Activated T-helper 17 cell treated with anti-CD3 and anti-CD28 coated beads, Interleukin-2, amount 50 U/mL, for 72 hours (primary cell): ENCODE data around the gene ZRANB2. TPM values are rescaled to one million over a fixed set of nuclear protein-coding genes. Genes with fewer than 3 reads are reported as not detected.

Experiments
- ATAC-seq: fragments of 150-1000 bp; cut with Tn5 transposase; replicated peaks from 2 replicates; pipeline ENCODE4 v1.10.0; 2021; ENCODE audit warnings: mild to moderate bottlenecking, moderate library complexity
- H3K27ac Mint-ChIP-seq: one replicate; pipeline ENCODE4 v1.8.0; 2022; ENCODE audit warnings: mixed read lengths
- H3K27me3 Mint-ChIP-seq: one replicate; pipeline ENCODE4 v1.8.0; 2022; ENCODE audit warnings: mixed read lengths
- H3K36me3 Mint-ChIP-seq: one replicate; pipeline ENCODE4 v1.8.0; 2022; ENCODE audit warnings: low read depth, mild to moderate bottlenecking, mixed read lengths
- H3K4me1 Mint-ChIP-seq: one replicate; pipeline ENCODE4 v1.8.0; 2022; ENCODE audit warnings: mixed read lengths
- H3K4me3 Mint-ChIP-seq: one replicate; pipeline ENCODE4 v1.8.0; 2022; ENCODE audit warnings: mild to moderate bottlenecking, mixed read lengths
- H3K9me3 Mint-ChIP-seq: one replicate; pipeline ENCODE4 v1.8.0; 2022; ENCODE audit warnings: mixed read lengths
- total RNA-seq, 2 donors: library from RNA; stranded (reverse); gene quantifications; one replicate each; pipeline ENCODE4 v1.2.3, GENCODE V29; 2022

The ZRANB2 gene
- total RNA-seq, 2 donors from 2014 or later, result 88.5 to 98.7 TPM

- no peaks in the 10 kb centered on the region for H3K9me3 Mint-ChIP-seq
- no peak for ATAC-seq
- H3K36me3 Mint-ChIP-seq, result no peaks in the 10 kb centered on the region
- no peak overlapping the region for H3K4me3 Mint-ChIP-seq
- H3K27me3 Mint-ChIP-seq, result peaks cover 22% of the 10 kb centered on the region
- H3K27ac Mint-ChIP-seq, result no peak overlapping the region
- H3K4me1 Mint-ChIP-seq, result no peaks in the 10 kb centered on the region
These were observed 51.9 kb downstream of the ZRANB2 start for GRCh38 chr1:71028981-71029380.

GRCh38 chr1:71027991-71028390, 52.8 kb downstream of the ZRANB2 start:
- no peak overlapping the region for H3K27ac Mint-ChIP-seq
- no peak for ATAC-seq
- H3K4me3 Mint-ChIP-seq, result no peak overlapping the region
- peaks cover 22% of the 10 kb centered on the region for H3K27me3 Mint-ChIP-seq
- H3K4me1 Mint-ChIP-seq, result no peaks in the 10 kb centered on the region
- no peaks in the 10 kb centered on the region for H3K36me3 Mint-ChIP-seq
- no peaks in the 10 kb centered on the region for H3K9me3 Mint-ChIP-seq

- Mint-ChIP-seq H3K27me3 (peaks cover 21% of the 10 kb centered on the region), H3K36me3 (no peaks in the 10 kb centered on the region), H3K4me3 (no peak overlapping the region), H3K4me1 (no peaks in the 10 kb centered on the region), H3K9me3 (no peaks in the 10 kb centered on the region), H3K27ac (no peak overlapping the region)
- ATAC-seq, result no peak
These were observed 54.7 kb downstream of the ZRANB2 start for GRCh38 chr1:71026093-71026492.

GRCh38 chr1:71023515-71023914, 57.3 kb downstream of the ZRANB2 start:
- ATAC-seq, result no peak
- Mint-ChIP-seq H3K4me3 (no peak overlapping the region), H3K36me3 (no peaks in the 10 kb centered on the region)

GRCh38 chr1:71019233-71019969, 61.4 kb downstream of the ZRANB2 start:
- peaks cover 10% of the 10 kb centered on the region for H3K27me3 Mint-ChIP-seq
- no peak for ATAC-seq
- no peak overlapping the region for H3K4me3 Mint-ChIP-seq
- no peaks in the 10 kb centered on the region for H3K9me3 Mint-ChIP-seq
- no peaks in the 10 kb centered on the region for H3K4me1 Mint-ChIP-seq
- H3K36me3 Mint-ChIP-seq, result no peaks in the 10 kb centered on the region
- no peak overlapping the region for H3K27ac Mint-ChIP-seq

More at GRCh38 chr1:71023515-71023914, 57.3 kb downstream of the ZRANB2 start:
- Mint-ChIP-seq H3K9me3 (no peaks in the 10 kb centered on the region), H3K27ac (no peak overlapping the region), H3K27me3 (peaks cover 16% of the 10 kb centered on the region), H3K4me1 (no peaks in the 10 kb centered on the region)

GRCh38 chr1:71018791-71019190, 62.0 kb downstream of the ZRANB2 start:
- H3K36me3 Mint-ChIP-seq, result no peaks in the 10 kb centered on the region
- ATAC-seq, result no peak
- no peaks in the 10 kb centered on the region for H3K9me3 Mint-ChIP-seq
- no peak overlapping the region for H3K27ac Mint-ChIP-seq
- H3K4me3 Mint-ChIP-seq, result no peak overlapping the region
- no peaks in the 10 kb centered on the region for H3K4me1 Mint-ChIP-seq
- H3K27me3 Mint-ChIP-seq, result peaks cover 10% of the 10 kb centered on the region

GRCh38 chr1:71015745-71016144, 65.1 kb downstream of the ZRANB2 start:
- Mint-ChIP-seq H3K36me3 (no peaks in the 10 kb centered on the region), H3K4me1 (no peaks in the 10 kb centered on the region), H3K9me3 (no peaks in the 10 kb centered on the region), H3K27me3 (peaks cover 7% of the 10 kb centered on the region), H3K27ac (no peak overlapping the region), H3K4me3 (no peak overlapping the region)
- no peak for ATAC-seq

- Mint-ChIP-seq H3K27me3 (peaks cover 11% of the 10 kb centered on the region), H3K9me3 (no peaks in the 10 kb centered on the region), H3K27ac (no peak overlapping the region), H3K4me3 (no peak overlapping the region), H3K4me1 (no peaks in the 10 kb centered on the region), H3K36me3 (no peaks in the 10 kb centered on the region)
- no peak for ATAC-seq
These were observed 66.7 kb downstream of the ZRANB2 start for GRCh38 chr1:71014178-71014579.

Other genes with a start within 250 kb of the ZRANB2 start
- not detected for gene PTGER3, start 33.2 kb downstream of the ZRANB2 start, total RNA-seq